IMR-90 (cell line): ENCODE results near the gene TMEM144. TPM values are rescaled to one million over a fixed set of nuclear protein-coding genes. Genes with fewer than 3 reads are reported as not detected.

Source experiments
- ATAC-seq: fragments of 200-7000 bp; cut with Tn5 transposase; 2 replicates; pipeline ENCODE4 v1.9.1; 2020; ENCODE audit warnings: low read depth, mild to moderate bottlenecking, moderate library complexity
- BruUV-seq: library from RNA; stranded (reverse); fragments of 400-500 nt; replicated peaks from 2 replicates; lab custom pipeline; 2021; lab: Mats Ljungman, UMichigan
- CTCF ChIA-PET: fragments of 300-600 bp; formaldehyde crosslinking; extraction: SDS; loops from one replicate; lab custom pipeline; 2021; ENCODE audit warnings: antibody characterized with exemption; lab: Yijun Ruan, JAX
- POLR2A ChIA-PET: fragments of 300-600 bp; sonication (Branson Sonifier 250); formaldehyde crosslinking; loops from one replicate; lab custom pipeline; 2022; ENCODE audit warnings: antibody characterized with exemption; ENCODE audit not compliant: unreplicated experiment; lab: Charles Lee
- DNase-seq: peaks from one replicate; pipeline ENCODE4 v3.0.0; 2013
- H2AFZ ChIP-seq: replicated peaks from 2 replicates; pipeline ENCODE3; 2013; ENCODE audit warnings: low read length, mild to moderate bottlenecking; ENCODE audit not compliant: poor library complexity
- H2AK5ac ChIP-seq: 2 replicates; pipeline ENCODE4 v1.6.1; 2013; ENCODE audit warnings: low read depth, low read length, inconsistent platforms
- H2AK9ac ChIP-seq: replicated peaks from 2 replicates; pipeline ENCODE3; 2013; ENCODE audit warnings: mild to moderate bottlenecking, low read depth, low read length, moderate library complexity; ENCODE audit not compliant: poor library complexity
- H2BK120ac ChIP-seq: 2 replicates; pipeline ENCODE4 v1.6.1; 2013; ENCODE audit warnings: low read depth, low read length, inconsistent platforms
- H2BK15ac ChIP-seq: 3 replicates; pipeline ENCODE4 v1.6.1; 2013; ENCODE audit warnings: low read depth, low read length, inconsistent platforms
- H2BK20ac ChIP-seq: 2 replicates; pipeline ENCODE4 v1.6.1; 2013; ENCODE audit warnings: low read depth, mild to moderate bottlenecking, inconsistent platforms, low read length, moderate library complexity
- H2BK5ac ChIP-seq: 2 replicates; pipeline ENCODE4 v1.6.1; 2013; ENCODE audit warnings: mild to moderate bottlenecking, low read depth, low read length, inconsistent platforms; ENCODE audit not compliant: poor library complexity, severe bottlenecking
- H3K14ac ChIP-seq: replicated peaks from 2 replicates; pipeline ENCODE4 v1.6.1; 2013; ENCODE audit warnings: low read depth, low read length, inconsistent platforms
- H3K18ac ChIP-seq: 2 replicates; pipeline ENCODE4 v1.6.1; 2013; ENCODE audit warnings: low read depth, low read length, control low read depth
- H3K23ac ChIP-seq: 2 replicates; pipeline ENCODE4 v1.6.1; 2013; ENCODE audit warnings: low read depth, low read length, inconsistent platforms
- H3K27ac ChIP-seq: 2 replicates; pipeline ENCODE4 v1.5.1; 2013; ENCODE audit warnings: mild to moderate bottlenecking, control low read depth, low read length; ENCODE audit not compliant: insufficient read depth
- H3K27me3 ChIP-seq: 2 replicates; pipeline ENCODE4 v1.6.1; 2013; ENCODE audit warnings: low read length; ENCODE audit not compliant: control insufficient read depth, insufficient read depth
- H3K36me3 ChIP-seq: 2 replicates; pipeline ENCODE4 v1.6.1; 2013; ENCODE audit warnings: low read length, mixed read lengths; ENCODE audit not compliant: control insufficient read depth, insufficient read depth
- H3K4ac ChIP-seq: 2 replicates; pipeline ENCODE4 v1.6.1; 2013; ENCODE audit warnings: low read depth, low read length, inconsistent platforms
- H3K4me1 ChIP-seq: 2 replicates; pipeline ENCODE4 v1.6.1; 2013; ENCODE audit warnings: low read length, mixed read lengths; ENCODE audit not compliant: control insufficient read depth, insufficient read depth
- H3K4me2 ChIP-seq: 2 replicates; pipeline ENCODE4 v1.6.1; 2013; ENCODE audit warnings: low read depth, mild to moderate bottlenecking, control low read depth, low read length, moderate library complexity
- H3K4me3 ChIP-seq: 2 replicates; pipeline ENCODE4 v1.5.1; 2013; ENCODE audit warnings: low read depth, mild to moderate bottlenecking, control low read depth, low read length, moderate library complexity; ENCODE audit not compliant: insufficient read depth
- H3K56ac ChIP-seq: 2 replicates; pipeline ENCODE4 v1.6.1; 2013; ENCODE audit warnings: low read length, inconsistent platforms; ENCODE audit not compliant: insufficient read depth; ENCODE audit errors: extremely low read depth
- H3K79me1 ChIP-seq, 2 experiments: 2 replicates each; pipeline ENCODE4 v1.6.1; 2013; ENCODE audit warnings: low read length in 2 of 2, inconsistent platforms in 1 of 2, low read depth in 1 of 2
- H3K9ac ChIP-seq: 2 replicates; pipeline ENCODE4 v1.6.1; 2013; ENCODE audit warnings: low read depth, low read length, control low read depth
- H3K9me1 ChIP-seq: 2 replicates; pipeline ENCODE4 v1.6.1; 2013; ENCODE audit warnings: low read length, inconsistent platforms; ENCODE audit not compliant: insufficient read depth
- H3K9me3 ChIP-seq: 2 replicates; pipeline ENCODE4 v1.6.1; 2013; ENCODE audit warnings: low read length; ENCODE audit not compliant: control insufficient read depth, insufficient read depth
- H4K20me1 ChIP-seq: 2 replicates; pipeline ENCODE4 v1.6.1; 2013; ENCODE audit warnings: low read length, inconsistent platforms; ENCODE audit not compliant: insufficient read depth
- H4K5ac ChIP-seq: 2 replicates; pipeline ENCODE4 v1.6.1; 2013; ENCODE audit warnings: mild to moderate bottlenecking, low read depth, low read length, control low read depth
- H4K8ac ChIP-seq, 2 experiments: 2 replicates each; pipeline ENCODE4 v1.6.1; 2013; ENCODE audit warnings: low read depth in 2 of 2, low read length in 2 of 2, control low read depth in 1 of 2, inconsistent platforms in 1 of 2
- H4K91ac ChIP-seq: 2 replicates; pipeline ENCODE4 v1.6.1; 2013; ENCODE audit warnings: low read depth, low read length, inconsistent platforms; ENCODE audit not compliant: insufficient read depth
- CHD1 ChIP-seq: IDR thresholded peaks from 2 replicates; pipeline ENCODE4 v1.6.1; 2012; ENCODE audit warnings: low read depth, low read length, improper control_type of control experiment
- RAD21 ChIP-seq: IDR thresholded peaks from 2 replicates; pipeline ENCODE4 v1.6.1; 2012; ENCODE audit warnings: low read length, improper control_type of control experiment
- RFX5 ChIP-seq: IDR thresholded peaks from 2 replicates; pipeline ENCODE4 v1.8.0; 2012; ENCODE audit warnings: low read depth, mild to moderate bottlenecking, low read length, moderate library complexity
- SMC3 ChIP-seq: fragments of 150-350 bp; IDR thresholded peaks from 2 replicates; pipeline ENCODE4 v1.6.1; 2016; ENCODE audit warnings: low read depth, mild to moderate bottlenecking, antibody characterized with exemption, low read length, moderate library complexity
- WGBS, 2 experiments: methylation state at CpG; one replicate each; pipeline versions ENCODE4 v1.1.5 to v1.1.7; 2013; ENCODE audit warnings: missing lambda C conversion rate in 2 of 2; ENCODE audit not compliant: insufficient read length in 1 of 2; ENCODE audit errors: extremely low coverage in 2 of 2; 5-methylcytosine and 5-hydroxymethylcytosine counted together
- dilution Hi-C: fragments of 300-500 bp; cut with HindIII; formaldehyde crosslinking; loops from one replicate; pipeline ENCODE4 v1.14.3; 2018; ENCODE audit warnings: low sequenced_read_pairs; ENCODE audit not compliant: unreplicated experiment
- in situ Hi-C: fragments of 300-500 bp; cut with MboI; formaldehyde crosslinking; loops from 3 replicates; pipeline ENCODE4 v1.14.3; 2019; ENCODE audit warnings: low sequenced_read_pairs, inconsistent platforms, mixed read lengths
- intact Hi-C: fragments of 100-400 bp; cut with micrococcal nuclease; formaldehyde crosslinking; loops from 2 replicates; pipeline ENCODE4 v1.10.0; 2022
- polyA plus RNA-seq, 3 experiments: library from polyadenylated mRNA; depleted of rRNA; stranded (reverse); fragments of >200 nt; gene quantifications; 2 replicates each; pipeline ENCODE4 v1.2.3, GENCODE V29; 2012; ENCODE audit warnings: low replicate concordance in 1 of 3
- total RNA-seq: library from RNA; depleted of rRNA; stranded (reverse); fragments of >200 nt; gene quantifications from 2 replicates; pipeline ENCODE4 v1.2.3, GENCODE V29; 2012

The TMEM144 gene
- total and polyA plus RNA-seq, 2 of the 4 experiments (the other 2 are of a cell fraction), result 0.58 to 2.2 TPM

DNA sequence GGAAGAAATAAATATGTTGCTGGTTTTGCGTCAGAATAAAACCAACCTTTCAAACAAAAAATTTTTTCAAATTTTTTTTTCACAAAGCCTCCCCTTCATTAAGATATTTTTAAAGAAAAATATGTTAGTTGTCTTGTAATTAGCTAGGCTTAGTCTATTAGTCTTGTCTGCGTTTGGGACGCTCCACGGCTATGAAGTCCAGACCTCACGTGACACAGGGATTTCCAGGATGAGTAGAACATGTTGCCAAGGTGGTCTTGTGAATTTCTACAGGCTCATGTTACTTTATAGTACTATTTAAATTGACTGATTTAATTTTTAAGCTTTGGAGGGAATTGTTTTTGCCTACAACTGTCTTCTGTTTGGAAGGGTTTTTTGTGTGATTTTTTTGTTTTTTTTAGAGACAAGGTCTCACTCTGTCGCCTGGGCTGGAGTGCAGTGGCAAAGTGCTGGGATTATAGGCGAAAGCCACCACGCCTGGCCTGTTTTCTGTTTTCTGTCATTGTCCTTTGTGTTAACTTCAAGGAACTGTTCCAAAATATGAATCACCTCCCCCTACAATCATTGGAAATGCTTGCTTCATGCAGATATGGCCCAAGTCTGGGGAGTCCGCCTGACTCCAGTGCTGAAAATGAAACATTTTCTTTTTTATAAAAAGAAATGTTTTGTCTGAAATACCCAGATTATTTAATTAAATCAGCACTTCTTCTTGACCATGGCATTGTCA, 26.2 kb downstream of the TMEM144 start:
- H2BK15ac ChIP-seq, result no peak overlapping the region
- no peak overlapping the region for H3K4ac ChIP-seq
- no TSS peak for BruUV-seq
- H3K4me3 ChIP-seq, result no peak overlapping the region
- no peaks in the 10 kb centered on the region for H4K20me1 ChIP-seq
- no peak overlapping the region for H2BK5ac ChIP-seq
- H3K14ac ChIP-seq, result no peak overlapping the region
- dilution Hi-C loops, result no loop called here
- H3K18ac ChIP-seq, result no peak overlapping the region
- H2BK120ac ChIP-seq, result no peak overlapping the region
- DNase-seq (no peak), ATAC-seq (no peak)
- no peaks in the 10 kb centered on the region for H3K9me3 ChIP-seq
- no CpG with 5 or more reads among the region's 9 CpGs for WGBS, 2 experiments
- no peak overlapping the region for H2AK9ac ChIP-seq
- H3K27me3 ChIP-seq, result no peaks in the 10 kb centered on the region; the same call in 1 of the 2 replicates
- H2AFZ ChIP-seq, result no peak overlapping the region
- H2AK5ac ChIP-seq, result no peak overlapping the region
- H4K91ac ChIP-seq, result no peak overlapping the region
- no peak overlapping the region for H4K5ac ChIP-seq
- H3K4me1 ChIP-seq, result no peaks in the 10 kb centered on the region
- H3K27ac ChIP-seq, result no peak overlapping the region
- no peaks in the 10 kb centered on the region for H3K9me1 ChIP-seq
- TF ChIP-seq SMC3, result no peak
- no peak for TF ChIP-seq CHD1
- TF ChIP-seq RAD21, result no peak
- TF ChIP-seq RFX5, result no peak
- no peak overlapping the region for H3K56ac ChIP-seq
- H3K23ac ChIP-seq, result no peak overlapping the region
- H3K79me1 ChIP-seq, result no peaks in the 10 kb centered on the region
- CTCF ChIA-PET, result no interaction called here
- no peak overlapping the region for H4K8ac ChIP-seq
- intact Hi-C loops, result no loop called here
- POLR2A ChIA-PET, result no interaction called here
- H2BK20ac ChIP-seq, result no peak overlapping the region
- H3K9ac ChIP-seq, result no peak overlapping the region
- H3K4me2 ChIP-seq, result no peak overlapping the region
- in situ Hi-C loops, result no loop called here
- H3K36me3 ChIP-seq, result no peaks in the 10 kb centered on the region
